ENCODE measurements around the gene OR7A10.
"Not testable (repeated sequence)": the region's sequence is repeated elsewhere in the genome, so short reads cannot be mapped to it uniquely, and the experiment has no call there.

OR7A10 gene

DNA sequence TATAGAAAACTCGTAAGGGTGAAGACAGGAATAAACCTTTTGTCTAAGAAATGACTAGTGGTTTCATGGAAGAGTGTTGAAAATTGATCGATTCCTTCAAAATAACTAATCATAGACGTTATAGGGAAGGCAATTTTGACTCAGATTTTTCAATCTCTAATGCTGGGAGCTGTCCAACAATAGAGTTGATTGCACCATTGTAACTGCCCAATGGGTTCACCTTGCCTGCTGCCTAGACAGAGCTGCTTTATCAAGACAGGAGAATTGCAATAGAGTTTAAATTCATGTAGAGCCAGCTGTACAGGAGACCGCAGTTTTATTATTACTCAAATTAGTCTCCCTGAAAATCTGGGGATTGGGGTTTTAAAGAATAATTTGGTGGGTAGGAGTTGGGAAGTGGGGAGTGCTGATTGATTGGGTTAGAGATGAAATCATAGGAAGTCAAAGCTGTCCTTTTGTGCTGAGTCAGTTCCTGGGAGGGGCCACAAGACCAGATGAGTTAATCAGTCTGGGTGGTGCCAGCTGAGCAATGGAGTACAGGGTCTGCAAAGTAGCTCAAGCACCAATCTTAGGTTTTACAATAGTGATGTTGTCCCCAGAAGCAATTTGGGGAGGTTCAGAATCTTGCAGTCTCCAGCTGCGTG is 53.5 kb downstream of the OR7A10 start:
- DNase-seq (ENCODE audit: low read depth in 2 of 2): no peak

DNA sequence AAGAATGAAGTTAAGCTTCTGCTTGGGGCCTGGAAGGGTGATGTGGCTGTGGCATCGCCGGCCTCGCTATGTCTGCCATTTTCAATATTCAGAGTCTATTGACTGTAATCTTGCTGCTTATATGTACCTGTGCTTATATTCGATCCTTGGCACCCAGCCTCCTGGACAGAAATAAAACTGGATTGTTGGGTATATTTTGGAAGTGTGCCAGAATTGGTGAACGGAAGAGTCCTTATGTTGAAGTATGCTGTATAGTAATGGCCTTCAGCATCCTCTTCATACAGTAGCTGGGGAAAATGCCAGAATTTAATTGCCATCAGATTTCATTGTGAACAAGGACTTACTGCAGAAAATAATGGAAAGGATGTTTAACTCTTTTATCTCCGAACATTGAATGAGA is 56.5 kb downstream of the OR7A10 start:
- not testable (repeated sequence) for DNase-seq (ENCODE audit: low read depth in 2 of 2)

Measured in stimulated activated CD4-positive, alpha-beta T cell treated with anti-CD3 and anti-CD28 coated beads, Interleukin-1b, Interleukin-23, amount 100 ng/mL, for 4 hours (primary cell).